GM23338 (cell line): ENCODE measurements around the gene CIAO3.

ENCODE experiments used
- CREB1 ChIP-seq: fragments of 250-450 bp; sonication (Bioruptor Pico); IDR thresholded peaks from 2 replicates; pipeline ENCODE4 v1.5.0; 2020; ENCODE audit warnings: low read depth, mild to moderate bottlenecking, moderate library complexity
- EZH2 ChIP-seq: fragments of 200-600 bp; sonication (generic); IDR thresholded peaks from one replicate; pipeline ENCODE4 v1.8.0; 2017; ENCODE audit warnings: antibody characterized with exemption, mild to moderate bottlenecking, low read depth; ENCODE audit not compliant: unreplicated experiment
- EZH2phosphoT487 ChIP-seq: fragments of 200-600 bp; sonication (generic); IDR thresholded peaks from one replicate; pipeline ENCODE4 v1.8.1; 2018; ENCODE audit warnings: antibody characterized with exemption; ENCODE audit not compliant: unreplicated experiment
- JUNB ChIP-seq: IDR thresholded peaks from one replicate; pipeline ENCODE4 v1.6.1; 2016; ENCODE audit warnings: antibody characterized with exemption; ENCODE audit not compliant: unreplicated experiment
- NANOG ChIP-seq: IDR thresholded peaks from 2 replicates; pipeline ENCODE4 v1.6.1; 2016; ENCODE audit warnings: antibody characterized with exemption, borderline replicate concordance
- POLR2AphosphoS5 ChIP-seq: IDR thresholded peaks from 2 replicates; pipeline ENCODE4 v1.6.1; 2016; ENCODE audit warnings: antibody characterized with exemption, low read depth
- STAT1 ChIP-seq: IDR thresholded peaks from one replicate; pipeline ENCODE4 v1.6.1; 2016; ENCODE audit warnings: antibody characterized with exemption; ENCODE audit not compliant: unreplicated experiment
- ZNF114 ChIP-seq: fragments of 250-450 bp; sonication (Bioruptor Pico); IDR thresholded peaks from 2 replicates; pipeline ENCODE4 v1.5.0; 2020; ENCODE audit warnings: mild to moderate bottlenecking, moderate library complexity
- ZNF331 ChIP-seq: fragments of 250-450 bp; sonication (Bioruptor Pico); IDR thresholded peaks from 2 replicates; pipeline ENCODE4 v1.5.0; 2020; ENCODE audit warnings: low read depth, mild to moderate bottlenecking, moderate library complexity
- TF ChIP-seq, protein P1 (sequence below), 2 experiments: fragments of 200-600 bp in 1 of 2; sonication (generic) in 1 of 2; conservative IDR thresholded peaks; 2 replicates each; pipeline versions ENCODE4 v1.5.1 to v1.6.1; 2016 to 2017; ENCODE audit warnings: antibody characterized with exemption in 2 of 2, low read depth in 2 of 2, mild to moderate bottlenecking in 2 of 2, moderate library complexity in 1 of 2
- TF ChIP-seq, protein P2 (sequence below): IDR thresholded peaks from one replicate; pipeline ENCODE4 v1.6.1; 2018; ENCODE audit warnings: antibody characterized with exemption; ENCODE audit not compliant: unreplicated experiment
- TF ChIP-seq, protein P3 (sequence below): fragments of 250-450 bp; sonication (Bioruptor Pico); IDR thresholded peaks from 2 replicates; pipeline ENCODE4 v1.5.0; 2020; ENCODE audit warnings: mild to moderate bottlenecking, moderate library complexity
- TF ChIP-seq, protein P4 (sequence below): IDR thresholded peaks from 2 replicates; pipeline ENCODE4 v1.6.1; 2016; ENCODE audit warnings: antibody characterized with exemption

DNA sequence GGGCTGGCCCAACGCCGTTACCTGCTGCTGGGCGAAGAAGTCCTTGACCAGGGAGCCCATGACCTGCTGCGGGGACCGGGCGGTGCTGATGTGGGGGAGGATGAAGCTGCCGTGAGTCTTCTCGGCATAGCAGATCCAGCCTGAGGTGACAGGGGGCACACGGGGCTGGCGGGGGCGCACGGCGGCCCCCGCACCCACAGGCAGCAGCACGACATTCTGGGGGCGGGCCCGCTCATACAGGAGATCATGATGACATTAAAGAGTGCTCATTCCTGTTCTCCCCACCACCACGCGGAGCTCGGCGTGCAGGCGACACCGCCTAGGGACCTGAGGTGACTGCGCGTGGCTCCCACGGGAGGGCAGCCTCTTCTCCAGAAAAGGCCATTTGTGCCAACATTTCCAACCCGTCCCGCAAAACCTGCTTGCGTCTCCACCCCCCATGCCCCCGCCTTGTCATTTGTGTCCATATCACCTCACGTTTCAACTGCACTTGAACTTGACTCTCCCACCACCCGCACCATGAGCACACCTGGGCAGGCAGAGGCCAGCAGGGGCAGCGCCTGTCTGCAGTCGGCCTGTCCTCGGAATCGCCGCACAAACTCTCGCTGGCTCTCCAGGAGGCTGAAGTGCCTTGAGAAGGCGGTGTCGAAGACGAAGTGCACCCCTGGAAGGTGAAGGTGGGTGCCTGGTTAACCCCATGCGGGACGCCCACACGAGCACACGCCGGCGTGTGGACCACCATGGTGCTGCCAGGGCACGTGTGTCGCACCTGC, 6.4 kb downstream of the CIAO3 start:
- TF ChIP-seq, protein P1, sequence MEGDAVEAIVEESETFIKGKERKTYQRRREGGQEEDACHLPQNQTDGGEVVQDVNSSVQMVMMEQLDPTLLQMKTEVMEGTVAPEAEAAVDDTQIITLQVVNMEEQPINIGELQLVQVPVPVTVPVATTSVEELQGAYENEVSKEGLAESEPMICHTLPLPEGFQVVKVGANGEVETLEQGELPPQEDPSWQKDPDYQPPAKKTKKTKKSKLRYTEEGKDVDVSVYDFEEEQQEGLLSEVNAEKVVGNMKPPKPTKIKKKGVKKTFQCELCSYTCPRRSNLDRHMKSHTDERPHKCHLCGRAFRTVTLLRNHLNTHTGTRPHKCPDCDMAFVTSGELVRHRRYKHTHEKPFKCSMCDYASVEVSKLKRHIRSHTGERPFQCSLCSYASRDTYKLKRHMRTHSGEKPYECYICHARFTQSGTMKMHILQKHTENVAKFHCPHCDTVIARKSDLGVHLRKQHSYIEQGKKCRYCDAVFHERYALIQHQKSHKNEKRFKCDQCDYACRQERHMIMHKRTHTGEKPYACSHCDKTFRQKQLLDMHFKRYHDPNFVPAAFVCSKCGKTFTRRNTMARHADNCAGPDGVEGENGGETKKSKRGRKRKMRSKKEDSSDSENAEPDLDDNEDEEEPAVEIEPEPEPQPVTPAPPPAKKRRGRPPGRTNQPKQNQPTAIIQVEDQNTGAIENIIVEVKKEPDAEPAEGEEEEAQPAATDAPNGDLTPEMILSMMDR (conservative IDR thresholded peaks at IDR 0.05; ENCODE audit: low read depth in 2 of 2) = no peak
- TF ChIP-seq POLR2AphosphoS5 (no peak), EZH2phosphoT487 (no peak), EZH2 (no peak), CREB1 (no peak), NANOG (no peak), ZNF114 (no peak), STAT1 (no peak), JUNB (no peak), ZNF331 (no peak)
- TF ChIP-seq, protein P2, sequence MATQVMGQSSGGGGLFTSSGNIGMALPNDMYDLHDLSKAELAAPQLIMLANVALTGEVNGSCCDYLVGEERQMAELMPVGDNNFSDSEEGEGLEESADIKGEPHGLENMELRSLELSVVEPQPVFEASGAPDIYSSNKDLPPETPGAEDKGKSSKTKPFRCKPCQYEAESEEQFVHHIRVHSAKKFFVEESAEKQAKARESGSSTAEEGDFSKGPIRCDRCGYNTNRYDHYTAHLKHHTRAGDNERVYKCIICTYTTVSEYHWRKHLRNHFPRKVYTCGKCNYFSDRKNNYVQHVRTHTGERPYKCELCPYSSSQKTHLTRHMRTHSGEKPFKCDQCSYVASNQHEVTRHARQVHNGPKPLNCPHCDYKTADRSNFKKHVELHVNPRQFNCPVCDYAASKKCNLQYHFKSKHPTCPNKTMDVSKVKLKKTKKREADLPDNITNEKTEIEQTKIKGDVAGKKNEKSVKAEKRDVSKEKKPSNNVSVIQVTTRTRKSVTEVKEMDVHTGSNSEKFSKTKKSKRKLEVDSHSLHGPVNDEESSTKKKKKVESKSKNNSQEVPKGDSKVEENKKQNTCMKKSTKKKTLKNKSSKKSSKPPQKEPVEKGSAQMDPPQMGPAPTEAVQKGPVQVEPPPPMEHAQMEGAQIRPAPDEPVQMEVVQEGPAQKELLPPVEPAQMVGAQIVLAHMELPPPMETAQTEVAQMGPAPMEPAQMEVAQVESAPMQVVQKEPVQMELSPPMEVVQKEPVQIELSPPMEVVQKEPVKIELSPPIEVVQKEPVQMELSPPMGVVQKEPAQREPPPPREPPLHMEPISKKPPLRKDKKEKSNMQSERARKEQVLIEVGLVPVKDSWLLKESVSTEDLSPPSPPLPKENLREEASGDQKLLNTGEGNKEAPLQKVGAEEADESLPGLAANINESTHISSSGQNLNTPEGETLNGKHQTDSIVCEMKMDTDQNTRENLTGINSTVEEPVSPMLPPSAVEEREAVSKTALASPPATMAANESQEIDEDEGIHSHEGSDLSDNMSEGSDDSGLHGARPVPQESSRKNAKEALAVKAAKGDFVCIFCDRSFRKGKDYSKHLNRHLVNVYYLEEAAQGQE = no peak
- TF ChIP-seq, protein P3, sequence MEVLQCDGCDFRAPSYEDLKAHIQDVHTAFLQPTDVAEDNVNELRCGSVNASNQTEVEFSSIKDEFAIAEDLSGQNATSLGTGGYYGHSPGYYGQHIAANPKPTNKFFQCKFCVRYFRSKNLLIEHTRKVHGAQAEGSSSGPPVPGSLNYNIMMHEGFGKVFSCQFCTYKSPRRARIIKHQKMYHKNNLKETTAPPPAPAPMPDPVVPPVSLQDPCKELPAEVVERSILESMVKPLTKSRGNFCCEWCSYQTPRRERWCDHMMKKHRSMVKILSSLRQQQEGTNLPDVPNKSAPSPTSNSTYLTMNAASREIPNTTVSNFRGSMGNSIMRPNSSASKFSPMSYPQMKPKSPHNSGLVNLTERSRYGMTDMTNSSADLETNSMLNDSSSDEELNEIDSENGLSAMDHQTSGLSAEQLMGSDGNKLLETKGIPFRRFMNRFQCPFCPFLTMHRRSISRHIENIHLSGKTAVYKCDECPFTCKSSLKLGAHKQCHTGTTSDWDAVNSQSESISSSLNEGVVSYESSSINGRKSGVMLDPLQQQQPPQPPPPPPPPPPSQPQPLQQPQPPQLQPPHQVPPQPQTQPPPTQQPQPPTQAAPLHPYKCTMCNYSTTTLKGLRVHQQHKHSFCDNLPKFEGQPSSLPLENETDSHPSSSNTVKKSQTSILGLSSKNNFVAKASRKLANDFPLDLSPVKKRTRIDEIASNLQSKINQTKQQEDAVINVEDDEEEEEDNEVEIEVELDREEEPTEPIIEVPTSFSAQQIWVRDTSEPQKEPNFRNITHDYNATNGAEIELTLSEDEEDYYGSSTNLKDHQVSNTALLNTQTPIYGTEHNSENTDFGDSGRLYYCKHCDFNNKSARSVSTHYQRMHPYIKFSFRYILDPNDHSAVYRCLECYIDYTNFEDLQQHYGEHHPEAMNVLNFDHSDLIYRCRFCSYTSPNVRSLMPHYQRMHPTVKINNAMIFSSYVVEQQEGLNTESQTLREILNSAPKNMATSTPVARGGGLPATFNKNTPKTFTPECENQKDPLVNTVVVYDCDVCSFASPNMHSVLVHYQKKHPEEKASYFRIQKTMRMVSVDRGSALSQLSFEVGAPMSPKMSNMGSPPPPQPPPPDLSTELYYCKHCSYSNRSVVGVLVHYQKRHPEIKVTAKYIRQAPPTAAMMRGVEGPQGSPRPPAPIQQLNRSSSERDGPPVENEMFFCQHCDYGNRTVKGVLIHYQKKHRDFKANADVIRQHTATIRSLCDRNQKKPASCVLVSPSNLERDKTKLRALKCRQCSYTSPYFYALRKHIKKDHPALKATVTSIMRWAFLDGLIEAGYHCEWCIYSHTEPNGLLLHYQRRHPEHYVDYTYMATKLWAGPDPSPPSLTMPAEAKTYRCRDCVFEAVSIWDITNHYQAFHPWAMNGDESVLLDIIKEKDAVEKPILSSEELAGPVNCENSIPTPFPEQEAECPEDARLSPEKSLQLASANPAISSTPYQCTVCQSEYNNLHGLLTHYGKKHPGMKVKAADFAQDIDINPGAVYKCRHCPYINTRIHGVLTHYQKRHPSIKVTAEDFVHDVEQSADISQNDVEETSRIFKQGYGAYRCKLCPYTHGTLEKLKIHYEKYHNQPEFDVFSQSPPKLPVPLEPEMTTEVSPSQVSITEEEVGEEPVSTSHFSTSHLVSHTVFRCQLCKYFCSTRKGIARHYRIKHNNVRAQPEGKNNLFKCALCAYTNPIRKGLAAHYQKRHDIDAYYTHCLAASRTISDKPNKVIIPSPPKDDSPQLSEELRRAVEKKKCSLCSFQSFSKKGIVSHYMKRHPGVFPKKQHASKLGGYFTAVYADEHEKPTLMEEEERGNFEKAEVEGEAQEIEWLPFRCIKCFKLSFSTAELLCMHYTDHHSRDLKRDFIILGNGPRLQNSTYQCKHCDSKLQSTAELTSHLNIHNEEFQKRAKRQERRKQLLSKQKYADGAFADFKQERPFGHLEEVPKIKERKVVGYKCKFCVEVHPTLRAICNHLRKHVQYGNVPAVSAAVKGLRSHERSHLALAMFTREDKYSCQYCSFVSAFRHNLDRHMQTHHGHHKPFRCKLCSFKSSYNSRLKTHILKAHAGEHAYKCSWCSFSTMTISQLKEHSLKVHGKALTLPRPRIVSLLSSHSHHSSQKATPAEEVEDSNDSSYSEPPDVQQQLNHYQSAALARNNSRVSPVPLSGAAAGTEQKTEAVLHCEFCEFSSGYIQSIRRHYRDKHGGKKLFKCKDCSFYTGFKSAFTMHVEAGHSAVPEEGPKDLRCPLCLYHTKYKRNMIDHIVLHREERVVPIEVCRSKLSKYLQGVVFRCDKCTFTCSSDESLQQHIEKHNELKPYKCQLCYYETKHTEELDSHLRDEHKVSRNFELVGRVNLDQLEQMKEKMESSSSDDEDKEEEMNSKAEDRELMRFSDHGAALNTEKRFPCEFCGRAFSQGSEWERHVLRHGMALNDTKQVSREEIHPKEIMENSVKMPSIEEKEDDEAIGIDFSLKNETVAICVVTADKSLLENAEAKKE (CRISPR knock-in tag) = no peak
- TF ChIP-seq, protein P4, sequence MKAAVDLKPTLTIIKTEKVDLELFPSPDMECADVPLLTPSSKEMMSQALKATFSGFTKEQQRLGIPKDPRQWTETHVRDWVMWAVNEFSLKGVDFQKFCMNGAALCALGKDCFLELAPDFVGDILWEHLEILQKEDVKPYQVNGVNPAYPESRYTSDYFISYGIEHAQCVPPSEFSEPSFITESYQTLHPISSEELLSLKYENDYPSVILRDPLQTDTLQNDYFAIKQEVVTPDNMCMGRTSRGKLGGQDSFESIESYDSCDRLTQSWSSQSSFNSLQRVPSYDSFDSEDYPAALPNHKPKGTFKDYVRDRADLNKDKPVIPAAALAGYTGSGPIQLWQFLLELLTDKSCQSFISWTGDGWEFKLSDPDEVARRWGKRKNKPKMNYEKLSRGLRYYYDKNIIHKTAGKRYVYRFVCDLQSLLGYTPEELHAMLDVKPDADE = no peak
